Thymus (tissue), 11 donors: Measurements from ENCODE around the gene MEIKIN. TPM values are rescaled to one million over a fixed set of nuclear protein-coding genes. Genes with fewer than 3 reads are reported as not detected.

ENCODE experiments used
- DNase-seq, 9 donors: peaks; one replicate each; pipeline ENCODE4 v3.0.0-alpha.2; 2013; ENCODE audit warnings: low spot score in 9 of 9, low read depth in 6 of 9, missing footprints in 1 of 9
- H3K27ac ChIP-seq, 2 donors: one replicate each; pipeline ENCODE4 v1.5.1; 2013; ENCODE audit warnings: control low read depth in 1 of 2, low read depth in 1 of 2, low read length in 1 of 2, mild to moderate bottlenecking in 1 of 2, moderate library complexity in 1 of 2
- H3K27me3 ChIP-seq, 2 donors: one replicate each; pipeline ENCODE4 v1.5.1; 2013; ENCODE audit warnings: low read length in 1 of 2; ENCODE audit not compliant: control insufficient read depth in 2 of 2, insufficient read depth in 1 of 2
- H3K36me3 ChIP-seq, 2 donors: one replicate each; pipeline ENCODE4 v1.5.1; 2013; ENCODE audit warnings: low read length in 1 of 2, mild to moderate bottlenecking in 1 of 2, moderate library complexity in 1 of 2; ENCODE audit not compliant: control insufficient read depth in 2 of 2, insufficient read depth in 2 of 2
- H3K4me1 ChIP-seq, 2 donors: one replicate each; pipeline ENCODE4 v1.5.1; 2013; ENCODE audit warnings: low read length in 2 of 2; ENCODE audit not compliant: control insufficient read depth in 2 of 2, insufficient read depth in 2 of 2
- H3K4me3 ChIP-seq, 2 donors: one replicate each; pipeline ENCODE4 v1.5.1; 2013; ENCODE audit warnings: low read length in 2 of 2, control low read depth in 1 of 2, mild to moderate bottlenecking in 1 of 2
- H3K9me3 ChIP-seq, 2 donors: one replicate each; pipeline ENCODE4 v1.5.1; 2013; ENCODE audit warnings: low read length in 1 of 2, mild to moderate bottlenecking in 1 of 2; ENCODE audit not compliant: control insufficient read depth in 2 of 2, insufficient read depth in 1 of 2
- WGBS: extraction: QIAGEN DNeasy Blood & Tissue Kit; methylation state at CpG from one replicate; pipeline ENCODE4 v1.1.7; 2013; 5-methylcytosine and 5-hydroxymethylcytosine counted together
- polyA plus RNA-seq: library from polyadenylated mRNA; stranded (reverse); fragments of 200-250 nt; gene quantifications from one replicate; pipeline ENCODE4 v1.2.3, GENCODE V29; 2013
- total RNA-seq: library from RNA; stranded (reverse); fragments of 120-200 nt; gene quantifications from one replicate; pipeline ENCODE4 v1.2.4, GENCODE V29; 2013
- donor health status: healthy.

MEIKIN gene
- total and polyA plus RNA-seq, 2 donors, result 0.09 to 0.14 TPM

- H3K27me3 ChIP-seq, result no peaks in the 10 kb centered on the region
- WGBS, result 90% methylated on average over 2 of the region's 2 CpGs
- DNase-seq, result no peak
These were observed 184.7 kb downstream of the MEIKIN start for GRCh38 chr5:131760793-131761192.

GRCh38 chr5:131759704-131760103 is 185.8 kb downstream of the MEIKIN start:
- DNase-seq, result no peak
- Histone ChIP-seq H3K36me3 (peaks cover 0 to under 1% of the 10 kb centered on the region in 2 donors), H3K9me3 (peaks cover 3 to 6% of the 10 kb centered on the region in 2 donors), H3K4me3 (no peak overlapping the region), H3K27ac (no peak overlapping the region), H3K27me3 (no peaks in the 10 kb centered on the region), H3K4me1 (peaks cover 7 to 10% of the 10 kb centered on the region in 2 donors)
- WGBS, result 100% methylated on average over 1 of the region's 1 CpG

More at GRCh38 chr5:131760793-131761192, 184.7 kb downstream of the MEIKIN start:
- Histone ChIP-seq H3K36me3 (peaks cover 0 to 3% of the 10 kb centered on the region in 2 donors), H3K9me3 (peaks cover 3 to 6% of the 10 kb centered on the region in 2 donors), H3K4me1 (peaks cover 7 to 10% of the 10 kb centered on the region in 2 donors), H3K27ac (no peak overlapping the region), H3K4me3 (no peak overlapping the region)

GRCh38 chr5:131758520-131758900 is 187.0 kb downstream of the MEIKIN start:
- 27% methylated on average over 3 of the region's 3 CpGs for WGBS
- Histone ChIP-seq H3K4me1 (peaks cover 7 to 10% of the 10 kb centered on the region in 2 donors), H3K9me3 (no peaks in the 10 kb centered on the region), H3K27me3 (no peaks in the 10 kb centered on the region), H3K36me3 (no peaks in the 10 kb centered on the region), H3K27ac (no peak overlapping the region), H3K4me3 (no peak overlapping the region)
- no peak for DNase-seq

- WGBS, result 100% methylated on average over 1 of the region's 1 CpG
These were observed 187.5 kb downstream of the MEIKIN start for GRCh38 chr5:131757830-131758519.

More at GRCh38 chr5:131757830-131758519, 187.5 kb downstream of the MEIKIN start:
- Histone ChIP-seq H3K9me3 (no peaks in the 10 kb centered on the region), H3K27me3 (no peaks in the 10 kb centered on the region), H3K4me3 (no peak overlapping the region), H3K36me3 (no peaks in the 10 kb centered on the region), H3K27ac (no peak overlapping the region), H3K4me1 (peaks cover 7 to 10% of the 10 kb centered on the region in 2 donors)
- no peak for DNase-seq

Other genes with a start within 250 kb of the MEIKIN start
- gene FNIP1, start 148.6 kb downstream of the MEIKIN start, total RNA-seq, result 15.9 TPM
- gene FNIP1, start 148.6 kb downstream of the MEIKIN start, polyA plus RNA-seq, result 7.5 TPM
- gene ACSL6, start 66.0 kb upstream of the MEIKIN start, total RNA-seq, result 1.7 TPM
- gene ACSL6, start 66.0 kb upstream of the MEIKIN start, polyA plus RNA-seq, result 1.3 TPM
- gene IL3, start 115.0 kb upstream of the MEIKIN start, total RNA-seq, result not detected
- gene IL3, start 115.0 kb upstream of the MEIKIN start, polyA plus RNA-seq, result 0.34 TPM
- 0.09 TPM for gene CSF2, start 128.1 kb upstream of the MEIKIN start, total RNA-seq
- gene CSF2, start 128.1 kb upstream of the MEIKIN start, polyA plus RNA-seq, result 0.71 TPM